Right hindlimb (tissue), 1 donor: ENCODE data around the gene DBNDD2.

Source experiments
- DNase-seq: peaks from one replicate; pipeline ENCODE4 v3.0.0-alpha.2; 2018

The DBNDD2 gene

GRCh38 chr20:45452772-45453691, 44.9 kb downstream of the DBNDD2 start:
- no peak for DNase-seq

- DNase-seq = no peak
Measured at GRCh38 chr20:45456632-45457031, 48.5 kb downstream of the DBNDD2 start.

GRCh38 chr20:45459606-45460005, 51.5 kb downstream of the DBNDD2 start:
- DNase-seq = no peak
